K562 (cell line): ENCODE measurements around the gene NRM. TPM values are rescaled to one million over a fixed set of nuclear protein-coding genes. Genes with fewer than 3 reads are reported as not detected.

Experiments
- ASH1L ChIP-seq: fragments of 450-650 bp; IDR thresholded peaks from 2 replicates; pipeline ENCODE4 v1.6.1; 2018; ENCODE audit warnings: borderline replicate concordance, mild to moderate bottlenecking, low read depth; ENCODE audit not compliant: partially characterized antibody
- BRF1 ChIP-seq: IDR thresholded peaks from 3 replicates; pipeline ENCODE4 v1.6.1; 2011; ENCODE audit warnings: borderline replicate concordance, mild to moderate bottlenecking; ENCODE audit not compliant: insufficient read length; ENCODE audit errors: extremely low read depth
- COPS2 ChIP-seq: fragments of 450-650 bp; conservative IDR thresholded peaks from 2 replicates; pipeline ENCODE4 v1.6.1; 2016; ENCODE audit warnings: mild to moderate bottlenecking, moderate library complexity
- CREBBP ChIP-seq: IDR thresholded peaks from one replicate; pipeline ENCODE4 v1.6.1; 2012; ENCODE audit warnings: low read depth, mild to moderate bottlenecking, control low read depth, inconsistent platforms, low read length
- GATAD2A ChIP-seq: fragments of 450-650 bp; IDR thresholded peaks from 2 replicates; pipeline ENCODE4 v1.6.1; 2017
- JUNB ChIP-seq: fragments of 450-650 bp; formaldehyde crosslinking; conservative IDR thresholded peaks from 2 replicates; pipeline ENCODE4 v1.4.0; 2020; ENCODE audit warnings: mild to moderate bottlenecking
- MAFK ChIP-seq: IDR thresholded peaks from 2 replicates; pipeline ENCODE4 v1.6.1; 2011; ENCODE audit warnings: low read length, improper control_type of control experiment
- NR3C1 ChIP-seq: sonication (generic); formaldehyde crosslinking; IDR thresholded peaks from 2 replicates; pipeline ENCODE4 v1.8.1; 2022; ENCODE audit warnings: missing genetic modification reagents
- NUFIP1 ChIP-seq: fragments of 450-650 bp; IDR thresholded peaks from 2 replicates; pipeline ENCODE4 v1.6.1; 2018; ENCODE audit not compliant: partially characterized antibody
- TBP ChIP-seq: optimal IDR thresholded peaks from 2 replicates; pipeline ENCODE3; 2011; ENCODE audit warnings: low read depth, low read length, improper control_type of control experiment
- YBX1 ChIP-seq: fragments of 450-650 bp; IDR thresholded peaks from 2 replicates; pipeline ENCODE4 v1.7.1; 2016; ENCODE audit warnings: mild to moderate bottlenecking
- ZNF445 ChIP-seq: fragments of 250-450 bp; sonication (Bioruptor Pico); IDR thresholded peaks from 2 replicates; pipeline ENCODE4 v1.4.0; 2020; ENCODE audit warnings: low read depth, mild to moderate bottlenecking, moderate library complexity
- polyA plus RNA-seq, 8 experiments: library from polyadenylated mRNA; depleted of rRNA in 4 of 8; stranded (reverse) in 5 of 8; unstranded in 3 of 8; fragments of >200 nt; fragmentation: Nextera tagmentation in 2 of 8; fragmentation: Illumina TruSeq in 1 of 8; extraction: Ambion mirVana in 2 of 8; extraction: Trizol in 1 of 8; gene quantifications; 2 replicates each; pipeline versions ENCODE4 v1.2.1 to v1.2.3, GENCODE V29; 2011 to 2014; ENCODE audit warnings: inconsistent platforms in 1 of 8, missing spikeins in 1 of 8
- total RNA-seq, 7 experiments: library from RNA; depleted of rRNA in 6 of 7; stranded (reverse); fragments of >200 nt in 6 of 7; fragmentation: Illumina TruSeq in 2 of 7; extraction: Trizol in 2 of 7; gene quantifications; 2 replicates each; pipeline versions ENCODE4 v1.2.1 to v1.2.3, GENCODE V29; 2011 to 2021; ENCODE audit warnings: low replicate concordance in 1 of 7
- TF ChIP-seq, protein P1 (sequence below): fragments of 250-450 bp; sonication (Bioruptor Pico); IDR thresholded peaks from 2 replicates; pipeline ENCODE4 v1.4.0; 2020; ENCODE audit warnings: mild to moderate bottlenecking, moderate library complexity
- TF ChIP-seq, protein P2 (sequence below), 2 experiments: fragments of 450-650 bp in 1 of 2; sonication (generic) in 1 of 2; formaldehyde crosslinking; conservative IDR thresholded peaks; 2 replicates each; pipeline versions ENCODE4 v1.4.0 to v1.8.1; 2020 to 2022; ENCODE audit warnings: mild to moderate bottlenecking in 1 of 2, missing genetic modification reagents in 1 of 2
- TF ChIP-seq, protein P3 (sequence below): fragments of 450-650 bp; IDR thresholded peaks from 2 replicates; pipeline ENCODE4 v1.7.0; 2016; ENCODE audit warnings: borderline replicate concordance
- TF ChIP-seq, protein P4 (sequence below), 2 experiments: IDR thresholded peaks; 2 replicates each; pipeline ENCODE4 v1.6.1; 2012; ENCODE audit warnings: improper control_type of control experiment in 2 of 2, low read depth in 2 of 2, low read length in 2 of 2, borderline replicate concordance in 1 of 2
- TF ChIP-seq, protein P5 (sequence below): sonication (generic); formaldehyde crosslinking; IDR thresholded peaks from 2 replicates; pipeline ENCODE4 v1.8.1; 2023; ENCODE audit warnings: mild to moderate bottlenecking, missing genetic modification reagents
- TF ChIP-seq, protein P6 (sequence below): fragments of 450-650 bp; IDR thresholded peaks from 2 replicates; pipeline ENCODE4 v1.6.1; 2016

The NRM gene
- total and polyA plus RNA-seq, 9 of the 15 experiments (the other 6 are each of a cell fraction or from before 2014, with no cell fraction given): 9.7 to 58.2 (median 18.1) TPM

DNA sequence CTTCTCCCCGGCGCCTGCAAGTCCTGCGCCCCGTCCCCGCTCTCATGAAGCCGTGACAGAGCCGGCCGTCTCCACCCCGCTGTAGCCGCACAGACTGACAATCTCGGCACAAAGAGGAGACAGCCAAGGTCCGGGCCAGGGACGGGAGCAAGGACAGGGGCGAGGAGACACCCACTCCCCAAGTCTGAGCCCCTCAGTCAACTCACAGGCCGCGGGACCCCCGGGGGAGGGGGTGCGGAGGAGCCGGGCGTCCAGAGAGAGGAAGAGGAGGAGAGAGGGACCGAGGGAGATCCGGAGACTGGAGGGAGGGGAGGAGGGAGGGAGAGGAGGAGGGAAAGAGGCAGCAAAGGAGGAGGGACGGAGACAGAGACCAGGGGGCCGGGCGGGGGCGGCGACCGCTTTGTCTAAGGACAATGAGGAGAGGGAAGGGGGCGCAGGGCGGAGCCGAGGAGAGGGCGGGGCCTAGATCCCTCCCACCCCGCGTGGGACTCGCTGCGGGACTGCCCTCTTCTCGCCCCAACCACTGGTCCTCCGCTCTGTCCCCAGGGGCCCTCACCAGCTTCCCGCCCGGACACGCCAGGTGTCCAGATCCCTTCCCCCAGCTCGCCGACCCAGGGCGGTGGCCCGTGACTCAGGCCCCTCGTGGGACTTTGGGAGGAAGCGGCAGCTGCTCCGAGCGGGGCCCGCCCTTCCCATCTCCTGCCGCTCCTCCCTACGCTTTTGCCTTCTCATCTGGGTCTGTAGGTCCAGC, 3.7 kb downstream of the NRM start (continued):
- TF ChIP-seq, protein P1, sequence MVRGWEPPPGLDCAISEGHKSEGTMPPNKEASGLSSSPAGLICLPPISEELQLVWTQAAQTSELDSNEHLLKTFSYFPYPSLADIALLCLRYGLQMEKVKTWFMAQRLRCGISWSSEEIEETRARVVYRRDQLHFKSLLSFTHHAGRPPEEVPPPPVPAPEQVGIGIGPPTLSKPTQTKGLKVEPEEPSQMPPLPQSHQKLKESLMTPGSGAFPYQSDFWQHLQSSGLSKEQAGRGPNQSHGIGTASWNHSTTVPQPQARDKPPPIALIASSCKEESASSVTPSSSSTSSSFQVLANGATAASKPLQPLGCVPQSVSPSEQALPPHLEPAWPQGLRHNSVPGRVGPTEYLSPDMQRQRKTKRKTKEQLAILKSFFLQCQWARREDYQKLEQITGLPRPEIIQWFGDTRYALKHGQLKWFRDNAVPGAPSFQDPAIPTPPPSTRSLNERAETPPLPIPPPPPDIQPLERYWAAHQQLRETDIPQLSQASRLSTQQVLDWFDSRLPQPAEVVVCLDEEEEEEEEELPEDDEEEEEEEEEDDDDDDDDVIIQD (CRISPR knock-in tag): no peak
- TF ChIP-seq, protein P2, sequence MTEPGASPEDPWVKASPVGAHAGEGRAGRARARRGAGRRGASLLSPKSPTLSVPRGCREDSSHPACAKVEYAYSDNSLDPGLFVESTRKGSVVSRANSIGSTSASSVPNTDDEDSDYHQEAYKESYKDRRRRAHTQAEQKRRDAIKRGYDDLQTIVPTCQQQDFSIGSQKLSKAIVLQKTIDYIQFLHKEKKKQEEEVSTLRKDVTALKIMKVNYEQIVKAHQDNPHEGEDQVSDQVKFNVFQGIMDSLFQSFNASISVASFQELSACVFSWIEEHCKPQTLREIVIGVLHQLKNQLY (CRISPR knock-in tag; conservative IDR thresholded peaks at IDR 0.05): no peak
- TF ChIP-seq MAFK (peak; percentile 7; the same call in 1 of the 2 replicates), GATAD2A (peak; percentile 91), TBP (no peak), COPS2 (no peak), ZNF445 (no peak), YBX1 (no peak), BRF1 (no peak), NUFIP1 (peak; percentile 37), JUNB (CRISPR knock-in tag) (no peak), NR3C1 (CRISPR knock-in tag) (no peak), ASH1L (no peak), CREBBP (no peak)
- TF ChIP-seq, protein P3, sequence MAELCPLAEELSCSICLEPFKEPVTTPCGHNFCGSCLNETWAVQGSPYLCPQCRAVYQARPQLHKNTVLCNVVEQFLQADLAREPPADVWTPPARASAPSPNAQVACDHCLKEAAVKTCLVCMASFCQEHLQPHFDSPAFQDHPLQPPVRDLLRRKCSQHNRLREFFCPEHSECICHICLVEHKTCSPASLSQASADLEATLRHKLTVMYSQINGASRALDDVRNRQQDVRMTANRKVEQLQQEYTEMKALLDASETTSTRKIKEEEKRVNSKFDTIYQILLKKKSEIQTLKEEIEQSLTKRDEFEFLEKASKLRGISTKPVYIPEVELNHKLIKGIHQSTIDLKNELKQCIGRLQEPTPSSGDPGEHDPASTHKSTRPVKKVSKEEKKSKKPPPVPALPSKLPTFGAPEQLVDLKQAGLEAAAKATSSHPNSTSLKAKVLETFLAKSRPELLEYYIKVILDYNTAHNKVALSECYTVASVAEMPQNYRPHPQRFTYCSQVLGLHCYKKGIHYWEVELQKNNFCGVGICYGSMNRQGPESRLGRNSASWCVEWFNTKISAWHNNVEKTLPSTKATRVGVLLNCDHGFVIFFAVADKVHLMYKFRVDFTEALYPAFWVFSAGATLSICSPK: peak; percentile 60; the same call in 1 of the 2 replicates
- TF ChIP-seq, protein P4, sequence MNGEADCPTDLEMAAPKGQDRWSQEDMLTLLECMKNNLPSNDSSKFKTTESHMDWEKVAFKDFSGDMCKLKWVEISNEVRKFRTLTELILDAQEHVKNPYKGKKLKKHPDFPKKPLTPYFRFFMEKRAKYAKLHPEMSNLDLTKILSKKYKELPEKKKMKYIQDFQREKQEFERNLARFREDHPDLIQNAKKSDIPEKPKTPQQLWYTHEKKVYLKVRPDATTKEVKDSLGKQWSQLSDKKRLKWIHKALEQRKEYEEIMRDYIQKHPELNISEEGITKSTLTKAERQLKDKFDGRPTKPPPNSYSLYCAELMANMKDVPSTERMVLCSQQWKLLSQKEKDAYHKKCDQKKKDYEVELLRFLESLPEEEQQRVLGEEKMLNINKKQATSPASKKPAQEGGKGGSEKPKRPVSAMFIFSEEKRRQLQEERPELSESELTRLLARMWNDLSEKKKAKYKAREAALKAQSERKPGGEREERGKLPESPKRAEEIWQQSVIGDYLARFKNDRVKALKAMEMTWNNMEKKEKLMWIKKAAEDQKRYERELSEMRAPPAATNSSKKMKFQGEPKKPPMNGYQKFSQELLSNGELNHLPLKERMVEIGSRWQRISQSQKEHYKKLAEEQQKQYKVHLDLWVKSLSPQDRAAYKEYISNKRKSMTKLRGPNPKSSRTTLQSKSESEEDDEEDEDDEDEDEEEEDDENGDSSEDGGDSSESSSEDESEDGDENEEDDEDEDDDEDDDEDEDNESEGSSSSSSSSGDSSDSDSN (IDR thresholded peaks at IDR 0.05; ENCODE audit: borderline replicate concordance in 1 of 2, low read depth in 2 of 2, low read length in 2 of 2): peak; percentile 31 to 49
- TF ChIP-seq, protein P5, sequence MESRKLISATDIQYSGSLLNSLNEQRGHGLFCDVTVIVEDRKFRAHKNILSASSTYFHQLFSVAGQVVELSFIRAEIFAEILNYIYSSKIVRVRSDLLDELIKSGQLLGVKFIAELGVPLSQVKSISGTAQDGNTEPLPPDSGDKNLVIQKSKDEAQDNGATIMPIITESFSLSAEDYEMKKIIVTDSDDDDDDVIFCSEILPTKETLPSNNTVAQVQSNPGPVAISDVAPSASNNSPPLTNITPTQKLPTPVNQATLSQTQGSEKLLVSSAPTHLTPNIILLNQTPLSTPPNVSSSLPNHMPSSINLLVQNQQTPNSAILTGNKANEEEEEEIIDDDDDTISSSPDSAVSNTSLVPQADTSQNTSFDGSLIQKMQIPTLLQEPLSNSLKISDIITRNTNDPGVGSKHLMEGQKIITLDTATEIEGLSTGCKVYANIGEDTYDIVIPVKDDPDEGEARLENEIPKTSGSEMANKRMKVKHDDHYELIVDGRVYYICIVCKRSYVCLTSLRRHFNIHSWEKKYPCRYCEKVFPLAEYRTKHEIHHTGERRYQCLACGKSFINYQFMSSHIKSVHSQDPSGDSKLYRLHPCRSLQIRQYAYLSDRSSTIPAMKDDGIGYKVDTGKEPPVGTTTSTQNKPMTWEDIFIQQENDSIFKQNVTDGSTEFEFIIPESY (CRISPR knock-in tag): peak; percentile 60; the same call in 1 of the 2 replicates
- TF ChIP-seq, protein P6, sequence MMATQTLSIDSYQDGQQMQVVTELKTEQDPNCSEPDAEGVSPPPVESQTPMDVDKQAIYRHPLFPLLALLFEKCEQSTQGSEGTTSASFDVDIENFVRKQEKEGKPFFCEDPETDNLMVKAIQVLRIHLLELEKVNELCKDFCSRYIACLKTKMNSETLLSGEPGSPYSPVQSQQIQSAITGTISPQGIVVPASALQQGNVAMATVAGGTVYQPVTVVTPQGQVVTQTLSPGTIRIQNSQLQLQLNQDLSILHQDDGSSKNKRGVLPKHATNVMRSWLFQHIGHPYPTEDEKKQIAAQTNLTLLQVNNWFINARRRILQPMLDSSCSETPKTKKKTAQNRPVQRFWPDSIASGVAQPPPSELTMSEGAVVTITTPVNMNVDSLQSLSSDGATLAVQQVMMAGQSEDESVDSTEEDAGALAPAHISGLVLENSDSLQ: peak; percentile 85
